Stimulated activated effector memory CD8-positive, alpha-beta T cell treated with anti-CD3 and anti-CD28 coated beads, Interleukin-12 subunit alpha, Interleukin-12 subunit beta, amount 100 ng/mL, for 72 hours (primary cell): ENCODE results near the gene ANAPC7.
A peak's percentile ranks its signal among the peaks of the same experiment; 100 is the strongest.
"Not testable (repeated sequence)": the region's sequence is repeated elsewhere in the genome, so short reads cannot be mapped to it uniquely, and the experiment has no call there.

Source experiments
- ATAC-seq: fragments of 150-1000 bp; cut with Tn5 transposase; 2 replicates; pipeline ENCODE4 v1.10.0; 2021
- DNase-seq, 2 donors: peaks; one replicate each; pipeline ENCODE4 v3.0.0; 2021 to 2022; ENCODE audit warnings: low spot score in 2 of 2
- H3K27ac Mint-ChIP-seq: one replicate; pipeline ENCODE4 v1.8.0; 2022; ENCODE audit warnings: mild to moderate bottlenecking, mixed read lengths
- H3K36me3 Mint-ChIP-seq: one replicate; pipeline ENCODE4 v1.8.0; 2022; ENCODE audit warnings: mild to moderate bottlenecking, mixed read lengths
- H3K4me1 Mint-ChIP-seq: one replicate; pipeline ENCODE4 v1.8.0; 2022; ENCODE audit warnings: mixed read lengths
- H3K4me3 Mint-ChIP-seq: one replicate; pipeline ENCODE4 v1.8.0; 2022; ENCODE audit warnings: mild to moderate bottlenecking, mixed read lengths
- H3K9me3 Mint-ChIP-seq: one replicate; pipeline ENCODE4 v1.8.0; 2022; ENCODE audit warnings: mixed read lengths

ANAPC7 gene

DNA sequence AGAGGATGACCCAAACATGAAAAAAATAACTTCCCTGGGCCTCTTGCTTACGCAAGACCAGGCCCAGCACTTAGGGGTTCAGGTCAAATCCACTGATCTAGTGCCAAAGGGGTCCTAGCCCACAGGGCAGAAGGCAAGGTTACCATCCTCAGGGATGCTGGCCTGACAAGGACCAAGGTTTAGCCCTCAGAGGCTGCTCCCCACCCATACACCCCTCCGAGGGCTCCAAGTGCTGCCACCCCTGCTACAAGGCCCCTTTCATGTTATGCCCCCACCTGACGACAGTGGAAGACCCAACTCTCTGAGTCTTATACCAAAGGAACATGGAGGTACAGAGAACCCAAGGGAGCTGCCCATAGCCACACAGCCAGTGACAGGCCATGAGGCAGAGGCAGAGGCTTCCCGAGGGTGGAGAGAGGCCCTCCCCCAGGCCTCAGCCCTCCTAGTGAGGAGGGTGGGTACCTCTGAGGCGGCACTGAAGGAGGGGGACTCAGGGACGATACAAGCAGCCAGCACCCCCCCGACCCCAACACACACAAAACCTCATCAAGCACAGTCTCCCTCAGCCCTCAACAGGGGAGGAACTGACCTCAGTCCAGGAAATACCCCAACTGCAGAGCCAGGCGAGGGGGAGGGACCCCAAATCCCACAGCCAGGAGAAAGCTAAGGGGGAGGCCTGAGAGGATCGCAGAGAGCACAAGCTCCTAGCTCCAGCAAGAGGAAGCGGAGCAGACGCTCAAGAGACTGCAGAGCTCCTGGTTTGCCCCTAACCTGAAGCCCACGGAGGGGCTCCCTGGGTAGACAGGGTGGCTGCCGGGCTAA lies 37.0 kb downstream of the ANAPC7 start:
- Mint-ChIP-seq H3K9me3 (no peaks in the 10 kb centered on the region), H3K4me1 (peaks cover 1% of the 10 kb centered on the region), H3K27ac (no peak overlapping the region), H3K4me3 (no peak overlapping the region), H3K36me3 (peaks cover 3% of the 10 kb centered on the region)
- DNase-seq (no peak), ATAC-seq (no peak)

GRCh38 chr12:110365489-110366320 lies 37.8 kb downstream of the ANAPC7 start:
- no peaks in the 10 kb centered on the region for H3K36me3 Mint-ChIP-seq
- no peaks in the 10 kb centered on the region for H3K4me1 Mint-ChIP-seq
- DNase-seq: no peak
- H3K27ac Mint-ChIP-seq: no peak overlapping the region
- H3K4me3 Mint-ChIP-seq: no peak overlapping the region
- ATAC-seq: no peak
- no peaks in the 10 kb centered on the region for H3K9me3 Mint-ChIP-seq

- no peak overlapping the region for H3K4me3 Mint-ChIP-seq
- H3K36me3 Mint-ChIP-seq: no peaks in the 10 kb centered on the region
- no peaks in the 10 kb centered on the region for H3K9me3 Mint-ChIP-seq
- no peak for DNase-seq
- H3K27ac Mint-ChIP-seq: no peak overlapping the region
- H3K4me1 Mint-ChIP-seq: no peaks in the 10 kb centered on the region
- ATAC-seq: no peak
Observed at GRCh38 chr12:110361216-110361615, 42.3 kb downstream of the ANAPC7 start.

DNA sequence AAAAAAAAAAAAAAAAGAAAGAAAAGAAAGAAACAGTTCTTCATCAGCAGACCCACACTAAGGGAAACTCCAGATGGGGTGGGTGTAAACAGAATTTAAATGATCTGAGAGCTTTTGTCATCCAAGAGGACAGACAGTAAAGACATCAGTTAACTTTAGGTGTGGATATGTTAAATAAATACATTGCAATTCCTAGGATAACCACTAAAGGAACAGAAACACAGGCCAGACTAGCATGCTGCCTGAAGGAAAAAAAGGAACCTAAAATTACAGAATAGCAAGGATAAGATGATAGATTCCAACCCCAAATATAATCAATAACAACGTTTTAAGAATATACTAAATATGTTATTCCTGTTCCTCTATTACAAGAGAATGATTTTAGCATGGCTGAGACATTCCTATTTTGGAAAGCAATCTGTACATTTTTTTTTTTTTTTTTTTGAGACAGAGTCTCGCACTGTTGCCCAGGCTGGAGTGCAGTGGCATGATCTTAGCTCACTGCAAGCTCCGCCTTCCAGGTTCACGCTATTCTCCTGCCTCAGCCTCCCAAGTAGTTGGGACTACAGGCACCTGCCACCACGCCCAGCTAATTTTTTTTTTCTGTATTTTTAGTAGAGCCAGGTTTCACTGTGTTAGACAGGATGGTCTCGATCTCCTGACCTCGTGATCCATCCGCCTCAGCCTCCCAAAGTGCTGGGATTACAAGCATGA lies 45.0 kb downstream of the ANAPC7 start:
- H3K9me3 Mint-ChIP-seq, H3K36me3 Mint-ChIP-seq, H3K4me1 Mint-ChIP-seq, H3K27ac Mint-ChIP-seq, ATAC-seq, DNase-seq, H3K4me3 Mint-ChIP-seq: not testable (repeated sequence)

GRCh38 chr12:110355073-110355472 lies 48.4 kb downstream of the ANAPC7 start:
- no peaks in the 10 kb centered on the region for H3K9me3 Mint-ChIP-seq
- H3K4me3 Mint-ChIP-seq: no peak overlapping the region
- peaks cover 11% of the 10 kb centered on the region for H3K36me3 Mint-ChIP-seq
- peak; percentile 59 for ATAC-seq
- peaks cover 9% of the 10 kb centered on the region for H3K4me1 Mint-ChIP-seq
- H3K27ac Mint-ChIP-seq: no peak overlapping the region
- no peak for DNase-seq

- Mint-ChIP-seq H3K27ac (no peak overlapping the region), H3K4me1 (peaks cover 16% of the 10 kb centered on the region), H3K36me3 (peaks cover 19% of the 10 kb centered on the region), H3K9me3 (no peaks in the 10 kb centered on the region), H3K4me3 (no peak overlapping the region)
- DNase-seq: no peak
- peak; percentile 46 for ATAC-seq
Observed at GRCh38 chr12:110354172-110354780, 49.2 kb downstream of the ANAPC7 start.

GRCh38 chr12:110353211-110353965 lies 50.1 kb downstream of the ANAPC7 start:
- Mint-ChIP-seq H3K27ac (no peak overlapping the region), H3K9me3 (no peaks in the 10 kb centered on the region), H3K4me1 (peaks cover 19% of the 10 kb centered on the region), H3K36me3 (peaks cover 28% of the 10 kb centered on the region), H3K4me3 (no peak overlapping the region)
- DNase-seq: no peak
- ATAC-seq: no peak

- DNase-seq (no peak), ATAC-seq (no peak)
- Mint-ChIP-seq H3K9me3 (no peaks in the 10 kb centered on the region), H3K36me3 (peaks cover 37% of the 10 kb centered on the region), H3K27ac (no peak overlapping the region), H3K4me3 (no peak overlapping the region), H3K4me1 (peaks cover 19% of the 10 kb centered on the region)
Observed at GRCh38 chr12:110352401-110352800, 51.1 kb downstream of the ANAPC7 start.

- no peak overlapping the region for H3K27ac Mint-ChIP-seq
Observed at GRCh38 chr12:110351119-110351518, 52.4 kb downstream of the ANAPC7 start.

DNA sequence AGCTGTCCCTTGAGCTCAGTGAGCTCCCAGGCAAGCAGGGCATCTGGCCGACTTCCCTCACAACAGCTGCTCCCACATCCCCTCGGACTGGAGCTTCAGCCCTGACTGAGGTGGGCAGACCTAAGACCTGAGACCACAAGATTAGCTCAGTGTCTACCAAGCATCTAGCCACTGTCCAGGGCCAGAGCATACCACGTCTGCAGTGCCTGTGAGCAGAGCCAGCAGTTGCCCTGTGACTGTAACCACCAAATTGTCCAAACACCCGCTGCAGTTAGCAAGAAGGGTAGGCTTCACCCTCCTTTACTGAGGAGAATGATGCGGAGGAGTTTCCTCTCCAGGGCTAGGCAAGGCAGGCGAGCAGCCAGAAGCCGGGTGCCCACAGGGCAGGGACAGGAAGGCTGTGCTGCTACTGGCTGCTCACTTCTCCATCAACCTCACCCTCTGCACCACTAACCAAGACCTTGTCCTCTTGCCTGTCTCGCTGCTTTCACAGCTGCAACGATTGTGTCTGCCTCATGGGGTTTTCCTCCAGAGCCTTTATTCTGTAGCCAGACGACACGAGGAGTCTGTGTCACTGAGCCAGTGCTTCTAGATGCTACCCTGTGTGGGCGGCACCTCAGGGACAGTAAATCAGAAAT lies 53.9 kb downstream of the ANAPC7 start:
- no peaks in the 10 kb centered on the region for H3K9me3 Mint-ChIP-seq
- ATAC-seq: peak; percentile 66
- DNase-seq: no peak
- peaks cover 18% of the 10 kb centered on the region for H3K4me1 Mint-ChIP-seq
- H3K36me3 Mint-ChIP-seq: peaks cover 65% of the 10 kb centered on the region
- H3K27ac Mint-ChIP-seq: peak overlapping the region; percentile 85
- H3K4me3 Mint-ChIP-seq: no peak overlapping the region

More at GRCh38 chr12:110351119-110351518, 52.4 kb downstream of the ANAPC7 start:
- ATAC-seq (no peak), DNase-seq (no peak)
- H3K36me3 Mint-ChIP-seq: peaks cover 50% of the 10 kb centered on the region
- no peaks in the 10 kb centered on the region for H3K9me3 Mint-ChIP-seq
- H3K4me1 Mint-ChIP-seq: peaks cover 19% of the 10 kb centered on the region
- no peak overlapping the region for H3K4me3 Mint-ChIP-seq

DNA sequence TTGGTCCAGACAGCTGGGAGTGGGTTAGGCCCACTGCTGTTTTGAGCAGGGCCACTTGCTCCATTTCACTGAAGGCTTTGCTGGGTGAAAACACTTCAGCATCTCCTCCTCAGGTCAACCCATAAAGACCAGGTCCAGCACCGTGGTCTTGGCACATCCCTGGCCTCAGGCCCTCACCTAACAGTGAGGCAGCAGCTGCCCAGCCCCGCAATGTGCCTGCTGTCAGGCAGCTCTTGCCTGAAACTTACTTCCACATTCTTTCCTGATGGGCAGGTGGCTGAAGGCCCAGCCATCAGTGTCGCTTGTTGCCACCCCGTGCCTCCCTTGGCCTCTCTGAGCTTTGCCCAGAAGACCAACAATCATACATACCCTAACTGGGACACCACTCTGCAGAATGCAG lies 54.4 kb downstream of the ANAPC7 start:
- Mint-ChIP-seq H3K4me3 (no peak overlapping the region), H3K9me3 (no peaks in the 10 kb centered on the region), H3K4me1 (peaks cover 13% of the 10 kb centered on the region), H3K27ac (peak overlapping the region; percentile 85), H3K36me3 (peaks cover 70% of the 10 kb centered on the region)
- DNase-seq: no peak
- peak; percentile 9 for ATAC-seq

DNA sequence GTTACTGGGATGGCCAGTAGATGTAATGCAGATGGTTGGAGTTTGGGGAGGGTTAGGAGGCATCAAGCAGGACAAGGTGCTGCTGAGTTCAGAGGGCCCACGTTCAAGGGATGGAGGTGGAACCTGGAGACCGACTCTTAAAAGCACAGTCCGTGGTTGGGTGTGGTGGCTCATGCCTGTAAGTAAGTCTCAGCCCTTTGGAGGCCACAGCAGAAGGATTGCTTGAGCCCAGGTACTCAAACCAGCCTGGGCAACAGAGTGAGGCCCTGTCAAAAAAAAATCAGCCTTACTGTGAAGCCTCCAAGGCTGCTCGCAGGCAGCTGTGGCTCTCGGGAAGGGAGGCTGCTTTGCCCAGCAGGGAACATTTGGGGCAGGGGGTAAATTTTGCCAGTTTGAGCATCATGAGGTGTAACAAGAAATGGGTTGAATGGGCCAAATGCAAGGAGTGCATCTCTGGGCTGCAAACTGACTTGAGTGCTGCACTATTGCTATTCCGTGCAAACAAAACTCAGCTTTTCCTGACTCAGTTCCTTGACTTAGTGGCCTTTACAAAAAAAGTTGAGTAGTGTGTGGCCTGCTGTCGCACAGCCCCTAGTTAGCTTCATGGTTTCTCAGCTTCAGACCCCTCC lies 55.0 kb downstream of the ANAPC7 start:
- Mint-ChIP-seq H3K36me3 (peaks cover 76% of the 10 kb centered on the region), H3K27ac (no peak overlapping the region), H3K4me3 (no peak overlapping the region), H3K4me1 (peaks cover 10% of the 10 kb centered on the region), H3K9me3 (no peaks in the 10 kb centered on the region)
- no peak for DNase-seq
- ATAC-seq: no peak

DNA sequence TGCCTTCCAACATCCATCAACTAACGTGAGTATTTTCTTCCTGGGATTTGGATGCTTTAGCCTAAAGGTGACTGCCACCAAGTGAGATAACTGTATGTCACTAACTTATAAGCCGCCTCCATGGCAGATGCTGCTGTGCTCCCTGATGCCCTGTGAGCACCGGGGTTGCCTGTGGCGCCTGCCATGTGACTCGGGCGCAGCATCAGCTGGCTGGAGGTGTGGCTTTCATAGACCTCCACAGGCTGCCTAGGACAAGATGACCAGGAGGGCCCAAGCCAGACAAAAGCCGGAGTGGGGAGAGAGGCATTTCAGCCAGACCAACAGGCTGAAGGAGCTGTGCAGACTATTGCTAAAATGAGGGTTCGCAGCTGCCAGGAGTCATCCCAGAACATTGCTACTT lies 55.7 kb downstream of the ANAPC7 start:
- Mint-ChIP-seq H3K27ac (peak overlapping the region; percentile 48), H3K36me3 (peaks cover 84% of the 10 kb centered on the region)

GRCh38 chr12:110345963-110346362 lies 57.5 kb downstream of the ANAPC7 start:
- ATAC-seq: no peak

More for the DNA sequence above, 55.7 kb downstream of the ANAPC7 start:
- Mint-ChIP-seq H3K4me3 (no peak overlapping the region), H3K9me3 (no peaks in the 10 kb centered on the region), H3K4me1 (peaks cover 10% of the 10 kb centered on the region)
- no peak for ATAC-seq
- DNase-seq: no peak

More at GRCh38 chr12:110345963-110346362, 57.5 kb downstream of the ANAPC7 start:
- peaks cover 10% of the 10 kb centered on the region for H3K4me1 Mint-ChIP-seq
- DNase-seq: no peak
- H3K36me3 Mint-ChIP-seq: peaks cover 99% of the 10 kb centered on the region
- no peak overlapping the region for H3K4me3 Mint-ChIP-seq
- H3K27ac Mint-ChIP-seq: no peak overlapping the region
- no peaks in the 10 kb centered on the region for H3K9me3 Mint-ChIP-seq
